MM.1S (cell line): Measurements from ENCODE around the gene SLC35A1.

Source experiments
- DNase-seq: peaks from one replicate; pipeline ENCODE4 v3.0.0-alpha.2; 2015
- H2AFZ ChIP-seq: fragments of 300-600 bp; sonication (generic); 2 replicates; pipeline ENCODE4 v1.6.0; 2016; ENCODE audit warnings: antibody characterized with exemption, low read length
- H3F3A ChIP-seq: fragments of 300-600 bp; sonication (generic); 2 replicates; pipeline ENCODE4 v1.6.1; 2016; ENCODE audit warnings: mild to moderate bottlenecking, antibody characterized with exemption, low read length, moderate library complexity, mixed read lengths; ENCODE audit not compliant: insufficient read depth
- H3K27ac ChIP-seq: fragments of 300-600 bp; sonication (generic); 2 replicates; pipeline ENCODE4 v1.5.1; 2016; ENCODE audit warnings: mild to moderate bottlenecking, low read length
- H3K27me3 ChIP-seq: fragments of 300-600 bp; sonication (generic); replicated peaks from 2 replicates; pipeline ENCODE4 v1.6.0; 2016; ENCODE audit warnings: low read length; ENCODE audit not compliant: insufficient read depth
- H3K36me3 ChIP-seq: fragments of 300-600 bp; sonication (generic); replicated peaks from 2 replicates; pipeline ENCODE4 v1.6.1; 2016; ENCODE audit warnings: mild to moderate bottlenecking, low read length, mixed read lengths; ENCODE audit not compliant: insufficient read depth
- H3K4me1 ChIP-seq: fragments of 300-600 bp; sonication (generic); 2 replicates; pipeline ENCODE4 v1.6.1; 2016; ENCODE audit warnings: low read length, mixed read lengths
- H3K4me2 ChIP-seq: fragments of 300-600 bp; sonication (generic); 2 replicates; pipeline ENCODE4 v1.6.0; 2016; ENCODE audit warnings: low read depth, low read length
- H3K4me3 ChIP-seq: fragments of 300-600 bp; sonication (generic); 2 replicates; pipeline ENCODE4 v1.5.1; 2016; ENCODE audit warnings: low read length, mixed read lengths
- H3K79me2 ChIP-seq: fragments of 300-600 bp; sonication (generic); 2 replicates; pipeline ENCODE4 v1.6.1; 2016; ENCODE audit warnings: mixed run types, low read length, mixed read lengths
- H3K9ac ChIP-seq: fragments of 300-600 bp; sonication (generic); 2 replicates; pipeline ENCODE4 v1.6.1; 2016; ENCODE audit warnings: low read length, mixed read lengths
- H3K9me2 ChIP-seq: fragments of 300-600 bp; sonication (generic); replicated peaks from 2 replicates; pipeline ENCODE4 v1.6.1; 2016; ENCODE audit warnings: mild to moderate bottlenecking, low read length, mixed read lengths; ENCODE audit not compliant: insufficient read depth
- H3K9me3 ChIP-seq: fragments of 300-600 bp; sonication (generic); replicated peaks from 2 replicates; pipeline ENCODE4 v1.6.1; 2016; ENCODE audit warnings: mild to moderate bottlenecking, low read length, mixed read lengths; ENCODE audit not compliant: insufficient read depth
- H4K20me1 ChIP-seq: fragments of 300-600 bp; sonication (generic); 2 replicates; pipeline ENCODE4 v1.6.1; 2016; ENCODE audit warnings: mild to moderate bottlenecking, low read length, moderate library complexity, mixed read lengths; ENCODE audit not compliant: insufficient read depth
- EZH2 ChIP-seq: fragments of 300-600 bp; sonication (generic); optimal IDR thresholded peaks from 2 replicates; pipeline ENCODE3; 2017; ENCODE audit warnings: low read depth, mild to moderate bottlenecking, antibody characterized with exemption, low read length, mixed read lengths
- EZH2phosphoT487 ChIP-seq: fragments of 300-600 bp; sonication (generic); IDR thresholded peaks from 2 replicates; pipeline ENCODE4 v1.6.1; 2018; ENCODE audit warnings: antibody characterized with exemption, low read length
- TF ChIP-seq, protein P1 (sequence below): fragments of 300-600 bp; sonication (generic); IDR thresholded peaks from 2 replicates; pipeline ENCODE4 v1.5.1; 2016; ENCODE audit warnings: antibody characterized with exemption, low read length, mixed read lengths

The SLC35A1 gene

GRCh38 chr6:87534377-87535047 is 61.7 kb downstream of the SLC35A1 start:
- Histone ChIP-seq H3K27me3 (no peaks in the 10 kb centered on the region), H2AFZ (no peak overlapping the region), H4K20me1 (no peaks in the 10 kb centered on the region), H3K79me2 (no peaks in the 10 kb centered on the region), H3K27ac (no peak overlapping the region), H3K9ac (no peak overlapping the region), H3K4me1 (no peaks in the 10 kb centered on the region), H3K4me3 (no peak overlapping the region), H3F3A (no peaks in the 10 kb centered on the region), H3K9me2 (no peaks in the 10 kb centered on the region), H3K9me3 (no peaks in the 10 kb centered on the region), H3K36me3 (no peaks in the 10 kb centered on the region; the same call in 1 of the 2 replicates), H3K4me2 (no peak overlapping the region)
- no peak for TF ChIP-seq EZH2phosphoT487
- TF ChIP-seq EZH2, result no peak
- no peak for DNase-seq

GRCh38 chr6:87538510-87539260 is 65.9 kb downstream of the SLC35A1 start:
- Histone ChIP-seq H3K4me3 (no peak overlapping the region), H3K9me2 (no peaks in the 10 kb centered on the region), H3K4me2 (no peak overlapping the region), H2AFZ (no peak overlapping the region), H3K79me2 (no peaks in the 10 kb centered on the region), H3K9me3 (no peaks in the 10 kb centered on the region), H3K9ac (no peak overlapping the region), H3K4me1 (peaks cover 6% of the 10 kb centered on the region), H3K27me3 (no peaks in the 10 kb centered on the region), H3K27ac (no peak overlapping the region), H3F3A (peaks cover 4% of the 10 kb centered on the region; the same call in 1 of the 2 replicates), H4K20me1 (no peaks in the 10 kb centered on the region), H3K36me3 (peaks cover 3% of the 10 kb centered on the region; the same call in 1 of the 2 replicates)
- no peak for DNase-seq
- TF ChIP-seq EZH2phosphoT487 (no peak), EZH2 (no peak)
- TF ChIP-seq, protein P1, sequence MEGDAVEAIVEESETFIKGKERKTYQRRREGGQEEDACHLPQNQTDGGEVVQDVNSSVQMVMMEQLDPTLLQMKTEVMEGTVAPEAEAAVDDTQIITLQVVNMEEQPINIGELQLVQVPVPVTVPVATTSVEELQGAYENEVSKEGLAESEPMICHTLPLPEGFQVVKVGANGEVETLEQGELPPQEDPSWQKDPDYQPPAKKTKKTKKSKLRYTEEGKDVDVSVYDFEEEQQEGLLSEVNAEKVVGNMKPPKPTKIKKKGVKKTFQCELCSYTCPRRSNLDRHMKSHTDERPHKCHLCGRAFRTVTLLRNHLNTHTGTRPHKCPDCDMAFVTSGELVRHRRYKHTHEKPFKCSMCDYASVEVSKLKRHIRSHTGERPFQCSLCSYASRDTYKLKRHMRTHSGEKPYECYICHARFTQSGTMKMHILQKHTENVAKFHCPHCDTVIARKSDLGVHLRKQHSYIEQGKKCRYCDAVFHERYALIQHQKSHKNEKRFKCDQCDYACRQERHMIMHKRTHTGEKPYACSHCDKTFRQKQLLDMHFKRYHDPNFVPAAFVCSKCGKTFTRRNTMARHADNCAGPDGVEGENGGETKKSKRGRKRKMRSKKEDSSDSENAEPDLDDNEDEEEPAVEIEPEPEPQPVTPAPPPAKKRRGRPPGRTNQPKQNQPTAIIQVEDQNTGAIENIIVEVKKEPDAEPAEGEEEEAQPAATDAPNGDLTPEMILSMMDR, result no peak

- Histone ChIP-seq H3K9me3 (no peaks in the 10 kb centered on the region), H3K9me2 (no peaks in the 10 kb centered on the region), H4K20me1 (no peaks in the 10 kb centered on the region), H3K27ac (no peak overlapping the region), H3K9ac (no peak overlapping the region), H3K79me2 (no peaks in the 10 kb centered on the region), H3K4me1 (peaks cover 14% of the 10 kb centered on the region), H3F3A (peaks cover 13% of the 10 kb centered on the region), H2AFZ (no peak overlapping the region), H3K4me2 (no peak overlapping the region), H3K27me3 (no peaks in the 10 kb centered on the region), H3K4me3 (no peak overlapping the region), H3K36me3 (peaks cover 3% of the 10 kb centered on the region; the same call in 1 of the 2 replicates)
- DNase-seq, result no peak
- TF ChIP-seq, protein P1, result no peak
- TF ChIP-seq EZH2 (no peak), EZH2phosphoT487 (no peak)
Measured at GRCh38 chr6:87539554-87539953, 66.8 kb downstream of the SLC35A1 start.

GRCh38 chr6:87540539-87540938 is 67.8 kb downstream of the SLC35A1 start:
- peaks cover 24% of the 10 kb centered on the region for H3K4me1 ChIP-seq
- DNase-seq, result no peak
- H3K9me2 ChIP-seq, result no peaks in the 10 kb centered on the region
- no peaks in the 10 kb centered on the region for H3K9me3 ChIP-seq
- no peak overlapping the region for H3K27ac ChIP-seq
- H2AFZ ChIP-seq, result no peak overlapping the region
- H3K36me3 ChIP-seq, result peaks cover 3% of the 10 kb centered on the region; the same call in 1 of the 2 replicates
- no peaks in the 10 kb centered on the region for H3K79me2 ChIP-seq
- no peak overlapping the region for H3K4me3 ChIP-seq
- H3F3A ChIP-seq, result peaks cover 20% of the 10 kb centered on the region
- TF ChIP-seq EZH2, result no peak
- TF ChIP-seq EZH2phosphoT487, result no peak
- TF ChIP-seq, protein P1, result no peak
- no peaks in the 10 kb centered on the region for H3K27me3 ChIP-seq
- H3K9ac ChIP-seq, result no peak overlapping the region
- H3K4me2 ChIP-seq, result no peak overlapping the region
- no peaks in the 10 kb centered on the region for H4K20me1 ChIP-seq
